NCI-H2171 treated with DMSO at 0.1 percent for 48 hours (cell line): ENCODE data around the gene NLRC4.
"Not testable (repeated sequence)": the region's sequence is repeated elsewhere in the genome, so short reads cannot be mapped to it uniquely, and the experiment has no call there.

Experiments
- DNase-seq: peaks from one replicate; lab custom pipeline; 2025; lab: John Stamatoyannopoulos, UW

NLRC4 gene, protein sequence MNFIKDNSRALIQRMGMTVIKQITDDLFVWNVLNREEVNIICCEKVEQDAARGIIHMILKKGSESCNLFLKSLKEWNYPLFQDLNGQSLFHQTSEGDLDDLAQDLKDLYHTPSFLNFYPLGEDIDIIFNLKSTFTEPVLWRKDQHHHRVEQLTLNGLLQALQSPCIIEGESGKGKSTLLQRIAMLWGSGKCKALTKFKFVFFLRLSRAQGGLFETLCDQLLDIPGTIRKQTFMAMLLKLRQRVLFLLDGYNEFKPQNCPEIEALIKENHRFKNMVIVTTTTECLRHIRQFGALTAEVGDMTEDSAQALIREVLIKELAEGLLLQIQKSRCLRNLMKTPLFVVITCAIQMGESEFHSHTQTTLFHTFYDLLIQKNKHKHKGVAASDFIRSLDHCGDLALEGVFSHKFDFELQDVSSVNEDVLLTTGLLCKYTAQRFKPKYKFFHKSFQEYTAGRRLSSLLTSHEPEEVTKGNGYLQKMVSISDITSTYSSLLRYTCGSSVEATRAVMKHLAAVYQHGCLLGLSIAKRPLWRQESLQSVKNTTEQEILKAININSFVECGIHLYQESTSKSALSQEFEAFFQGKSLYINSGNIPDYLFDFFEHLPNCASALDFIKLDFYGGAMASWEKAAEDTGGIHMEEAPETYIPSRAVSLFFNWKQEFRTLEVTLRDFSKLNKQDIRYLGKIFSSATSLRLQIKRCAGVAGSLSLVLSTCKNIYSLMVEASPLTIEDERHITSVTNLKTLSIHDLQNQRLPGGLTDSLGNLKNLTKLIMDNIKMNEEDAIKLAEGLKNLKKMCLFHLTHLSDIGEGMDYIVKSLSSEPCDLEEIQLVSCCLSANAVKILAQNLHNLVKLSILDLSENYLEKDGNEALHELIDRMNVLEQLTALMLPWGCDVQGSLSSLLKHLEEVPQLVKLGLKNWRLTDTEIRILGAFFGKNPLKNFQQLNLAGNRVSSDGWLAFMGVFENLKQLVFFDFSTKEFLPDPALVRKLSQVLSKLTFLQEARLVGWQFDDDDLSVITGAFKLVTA

DNA sequence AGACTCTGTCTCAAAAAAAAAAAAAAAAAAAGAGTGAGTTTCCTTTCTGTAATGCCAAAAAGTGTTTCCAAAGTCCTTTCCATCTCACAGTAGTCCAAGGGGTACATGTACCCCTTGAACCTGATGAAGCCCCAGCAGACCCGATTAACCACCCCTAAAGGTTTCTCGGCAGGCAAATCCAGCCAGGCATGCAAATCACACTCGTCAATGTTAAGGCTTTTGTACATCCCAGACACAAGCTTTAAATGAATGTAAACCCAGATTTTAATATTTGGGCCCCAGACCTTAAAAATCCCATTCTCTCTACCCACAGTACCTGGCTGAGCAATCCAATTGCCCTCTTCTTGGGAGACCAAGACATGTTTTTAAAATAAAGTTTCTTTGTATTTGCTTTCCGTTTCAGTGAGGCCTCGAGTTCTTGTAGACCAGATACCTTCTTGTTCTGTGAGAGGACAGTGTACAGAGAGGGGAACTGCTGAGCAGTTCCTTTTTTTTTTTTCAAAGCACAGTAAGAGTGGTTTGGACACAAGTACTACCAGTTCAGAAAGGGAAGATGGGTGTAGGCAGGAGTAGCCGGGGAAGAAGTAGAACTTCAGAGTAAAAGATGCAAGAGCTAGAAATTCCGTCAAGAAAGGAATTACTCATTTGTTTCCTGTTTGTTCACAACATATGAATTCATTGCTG is at the start of gene NLRC4:
Gene NLRC4, minus strand, starts transcription at position 465 of the 684 bp plus-strand sequence. CDS start 8,111 bp downstream, outside the sequence.
- no peak for DNase-seq

DNA sequence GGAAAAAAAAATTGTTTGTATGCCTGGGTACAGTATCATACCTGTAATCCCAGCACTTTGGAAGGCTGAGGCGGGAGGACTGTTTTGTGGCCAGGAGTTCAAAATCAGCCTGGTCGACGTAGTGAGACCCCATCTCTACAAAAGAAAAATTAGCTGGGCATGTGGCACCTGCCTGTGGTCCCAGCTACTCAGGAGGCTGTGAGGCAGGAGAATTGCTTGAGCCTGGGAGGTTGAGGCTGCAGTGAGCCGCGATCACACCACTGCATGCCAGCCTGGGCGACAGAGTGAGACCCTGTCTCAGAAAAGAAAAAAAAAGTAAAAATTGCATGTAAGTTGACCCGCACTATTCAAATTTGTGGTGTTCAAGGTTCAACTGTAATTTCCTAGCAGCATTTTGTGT is 45.9 kb upstream of the NLRC4 start:
- DNase-seq, result no peak

DNA sequence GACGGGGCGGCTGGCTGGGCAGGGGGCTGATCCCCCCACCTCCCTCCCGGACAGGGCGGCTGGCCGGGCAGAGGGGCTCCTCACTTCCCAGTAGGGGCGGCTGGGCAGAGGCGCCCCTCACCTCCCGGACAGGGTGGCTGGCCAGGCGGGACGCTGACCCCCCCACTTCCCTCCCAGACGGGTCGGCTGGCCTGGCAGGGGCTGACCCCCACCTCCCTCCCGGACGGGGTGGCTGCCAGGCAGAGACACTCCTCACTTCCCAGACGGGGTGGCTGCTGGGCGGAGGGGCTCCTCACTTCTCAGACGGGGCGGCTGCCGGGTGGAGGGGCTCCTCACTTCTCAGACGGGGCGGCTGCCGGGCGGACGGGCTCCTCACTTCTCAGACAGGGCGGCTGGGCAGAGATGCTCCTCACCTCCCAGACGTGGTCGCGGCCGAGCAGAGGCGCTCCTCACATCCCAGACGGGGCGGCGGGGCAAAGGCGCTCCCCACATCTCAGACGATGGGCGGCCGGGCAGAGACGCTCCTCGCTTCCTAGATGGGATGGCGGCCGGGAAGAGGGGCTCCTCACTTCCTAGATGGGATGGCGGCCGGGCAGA is 29.4 kb upstream of the NLRC4 start:
- DNase-seq, result not testable (repeated sequence)

DNA sequence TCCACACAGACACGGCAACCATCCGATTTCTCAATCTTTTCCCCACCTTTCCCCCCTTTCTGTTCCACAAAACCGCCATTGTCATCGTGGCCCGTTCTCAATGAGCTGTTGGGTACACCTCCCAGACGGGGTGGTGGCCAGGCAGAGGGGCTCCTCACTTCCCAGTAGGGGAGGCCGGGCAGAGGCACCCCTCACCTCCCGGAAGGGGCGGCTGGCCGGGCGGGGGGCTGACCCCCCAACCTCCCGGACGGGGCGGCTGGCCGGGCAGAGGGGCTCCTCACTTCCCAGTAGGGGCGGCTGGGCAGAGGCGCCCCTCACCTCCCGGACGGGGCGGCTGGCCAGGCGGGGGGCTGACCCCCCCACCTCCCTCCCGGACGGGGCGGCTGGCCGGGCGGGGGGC is 28.8 kb upstream of the NLRC4 start:
- DNase-seq, result not testable (repeated sequence)

DNA sequence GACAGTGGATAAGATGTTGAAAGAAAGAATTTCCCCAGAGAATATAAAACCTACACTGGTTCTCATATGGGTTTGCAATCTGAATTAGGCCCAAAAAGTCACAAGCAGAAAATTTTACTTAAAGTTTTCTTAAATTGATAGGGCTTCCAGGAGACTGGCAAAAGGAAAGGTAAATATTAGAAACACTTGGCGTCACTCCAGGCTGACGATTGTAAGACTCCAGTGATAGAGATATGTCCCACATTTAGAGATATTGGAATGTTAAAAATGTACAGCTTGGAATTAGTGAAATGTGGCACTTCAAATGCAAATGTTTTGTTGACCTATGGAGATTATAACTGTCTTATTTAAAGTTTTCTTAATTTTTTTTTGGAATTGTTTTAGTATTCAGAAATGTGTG is 27.1 kb upstream of the NLRC4 start:
- DNase-seq, result no peak

DNA sequence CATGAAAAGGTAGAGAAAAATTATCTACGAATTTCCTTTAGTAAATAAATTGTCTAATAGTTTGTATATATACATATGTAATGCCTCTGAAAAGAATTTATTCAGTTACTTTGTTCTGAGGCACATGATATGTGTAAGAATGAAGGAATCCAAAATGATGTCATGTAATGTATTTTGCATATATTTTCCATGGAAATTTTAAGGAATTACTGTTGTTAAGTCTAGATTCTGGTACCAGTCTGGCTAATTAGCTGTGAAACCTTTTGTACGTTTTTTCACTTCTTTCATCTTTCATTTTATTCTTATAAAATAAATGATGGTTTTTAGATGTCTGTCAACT is 25.3 kb upstream of the NLRC4 start:
- no peak for DNase-seq

DNA sequence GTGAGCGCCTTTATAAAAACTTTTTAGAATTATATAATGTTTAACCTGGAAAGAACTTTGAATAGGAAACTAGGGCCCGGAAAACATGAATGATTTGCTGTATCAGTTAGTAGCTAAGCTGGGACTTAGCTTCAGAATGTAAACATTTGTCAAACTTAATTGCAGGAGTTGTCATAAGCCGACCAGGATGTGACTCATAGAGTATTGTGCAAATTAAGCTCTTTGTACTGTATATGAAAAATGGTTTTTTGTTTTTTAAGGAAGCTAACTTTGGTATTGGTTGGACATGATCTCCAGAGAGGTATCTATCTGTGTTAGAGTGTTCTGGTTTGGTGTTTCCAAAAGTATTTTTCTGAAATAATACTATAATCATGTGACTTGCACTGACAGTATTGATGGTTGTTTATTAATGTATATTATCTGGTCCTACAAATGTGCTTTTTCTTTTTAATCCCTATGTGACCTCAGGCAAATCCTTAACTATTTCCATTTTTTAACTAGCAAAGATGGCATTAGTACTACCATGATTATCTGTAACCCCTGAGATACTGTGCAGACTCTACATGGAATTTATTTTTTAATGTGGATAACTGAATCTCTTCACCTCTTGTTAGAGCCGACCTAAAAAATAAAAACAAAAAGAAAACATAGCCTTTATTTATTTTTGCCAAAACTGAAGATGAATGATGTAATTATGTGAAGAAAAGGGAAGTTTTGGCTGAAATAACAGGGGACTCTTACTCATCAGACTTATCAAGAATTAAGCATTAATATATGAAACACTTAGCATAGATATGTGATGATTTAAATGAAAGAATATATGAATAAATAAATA is 24.7 kb upstream of the NLRC4 start:
- DNase-seq, result no peak

DNA sequence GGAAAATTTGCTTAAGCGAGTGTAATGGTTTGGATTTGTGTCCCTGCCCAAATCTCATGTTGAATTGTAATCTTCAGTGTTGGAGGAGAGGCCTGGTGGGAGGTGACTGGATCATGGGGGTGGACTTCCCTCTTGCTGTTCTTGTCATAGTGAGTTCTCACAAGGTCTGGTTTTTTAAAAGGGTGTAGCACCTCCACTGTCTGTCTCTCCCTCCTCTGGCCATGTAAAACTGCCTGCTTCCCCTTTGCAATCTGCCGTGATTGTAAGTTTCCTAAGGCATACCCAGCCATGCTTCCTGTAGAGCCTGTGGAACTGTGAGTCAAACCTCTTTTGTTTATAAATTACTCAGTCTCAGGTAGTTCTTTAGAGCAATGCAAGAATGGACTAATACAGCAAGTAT is 19.6 kb upstream of the NLRC4 start:
- DNase-seq, result no peak

DNA sequence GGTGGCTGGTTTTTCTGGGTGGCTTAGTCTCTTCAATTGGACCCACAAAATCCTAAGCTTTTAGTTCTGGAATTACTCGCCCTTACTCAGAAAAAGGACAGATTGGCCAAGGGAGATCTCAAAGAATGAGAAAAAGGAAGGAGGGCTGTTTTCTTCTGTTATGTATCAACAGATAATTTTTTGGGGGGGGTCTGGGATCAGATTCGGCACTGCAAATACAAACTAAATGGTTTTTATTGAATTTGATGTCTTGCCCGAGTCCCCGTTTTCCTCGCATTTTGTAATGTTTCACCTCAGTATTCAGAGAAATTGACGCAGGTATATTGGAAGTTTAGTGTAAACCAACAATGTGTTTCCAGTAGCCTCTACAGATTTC is 13.8 kb upstream of the NLRC4 start:
- DNase-seq, result no peak

DNA sequence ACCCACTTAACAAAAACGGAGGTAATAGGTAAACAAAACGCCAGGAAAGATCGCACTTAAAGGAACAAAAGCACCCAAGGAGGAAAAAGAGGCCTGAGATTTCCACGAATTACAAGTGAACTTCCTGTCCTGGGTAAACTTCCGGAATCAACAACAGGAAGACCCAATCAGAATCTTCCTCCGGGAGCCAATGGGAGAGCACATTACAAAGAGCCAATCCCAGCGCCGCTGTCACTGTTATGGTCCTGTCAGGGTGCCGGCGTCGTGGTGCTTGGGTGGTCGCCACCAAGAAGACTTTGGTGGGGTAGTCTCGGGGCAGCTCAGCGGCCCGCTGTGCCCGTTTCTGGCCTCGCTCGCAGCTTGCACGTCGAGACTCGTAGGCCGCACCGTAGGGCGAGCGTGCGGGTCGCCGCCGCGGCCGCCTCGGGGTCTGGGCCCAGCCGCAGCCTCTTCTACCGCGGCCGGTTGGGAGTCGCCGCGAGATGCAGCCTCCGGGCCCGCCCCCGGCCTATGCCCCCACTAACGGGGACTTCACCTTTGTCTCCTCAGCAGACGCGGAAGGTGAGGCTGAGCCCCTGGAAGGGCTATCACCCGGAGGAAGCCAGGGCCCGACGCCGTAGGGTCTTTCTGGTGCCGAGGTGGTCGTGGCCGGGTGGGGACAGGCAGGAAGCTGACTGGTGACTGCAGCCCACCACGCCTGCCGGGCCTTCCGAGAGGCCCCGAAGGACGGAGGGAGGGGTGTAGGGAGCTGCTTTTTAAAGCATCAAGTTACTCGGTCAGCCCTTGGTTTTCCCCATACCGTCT is 13.2 kb upstream of the NLRC4 start, which contains the start of gene YIPF4:
Gene YIPF4, plus strand, starts transcription at position 231 of the 804 bp plus-strand sequence. Its CDS starts 252 bp downstream, at position 483.
- DNase-seq, result peak; percentile 95

DNA sequence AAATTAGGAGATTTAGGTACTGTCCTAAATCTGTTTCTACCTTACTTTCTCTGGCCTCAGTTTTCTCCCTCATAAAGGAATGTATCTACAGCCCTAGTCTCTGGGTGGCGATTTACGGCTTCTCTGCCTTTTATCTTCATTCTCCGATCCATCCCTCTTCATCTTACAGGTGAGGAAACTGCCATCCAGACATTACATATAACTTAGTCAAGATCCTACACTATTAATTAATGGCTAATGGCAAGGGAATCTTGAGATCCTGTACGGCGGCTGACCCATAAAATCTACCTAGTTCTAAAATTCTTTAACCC is 12.6 kb upstream of the NLRC4 start:
- DNase-seq, result no peak

DNA sequence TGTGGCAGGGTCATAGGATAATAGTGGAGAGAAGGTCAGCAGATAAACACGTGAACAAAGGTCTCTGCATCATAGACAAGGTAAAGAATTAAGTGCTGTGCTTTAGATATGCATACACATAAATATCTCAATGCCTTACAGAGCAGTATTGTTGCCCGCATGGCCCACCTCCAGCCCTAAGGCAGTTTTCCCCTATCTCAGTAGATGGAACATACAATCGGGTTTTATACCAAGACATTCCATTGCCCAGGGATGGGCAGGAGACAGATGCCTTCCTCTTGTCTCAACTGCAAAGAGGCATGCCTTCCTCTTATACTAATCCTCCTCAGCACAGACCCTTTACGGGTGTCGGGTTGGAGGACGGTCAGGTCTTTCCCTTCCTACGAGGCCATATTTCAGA is 11.1 kb upstream of the NLRC4 start:
- not testable (repeated sequence) for DNase-seq

DNA sequence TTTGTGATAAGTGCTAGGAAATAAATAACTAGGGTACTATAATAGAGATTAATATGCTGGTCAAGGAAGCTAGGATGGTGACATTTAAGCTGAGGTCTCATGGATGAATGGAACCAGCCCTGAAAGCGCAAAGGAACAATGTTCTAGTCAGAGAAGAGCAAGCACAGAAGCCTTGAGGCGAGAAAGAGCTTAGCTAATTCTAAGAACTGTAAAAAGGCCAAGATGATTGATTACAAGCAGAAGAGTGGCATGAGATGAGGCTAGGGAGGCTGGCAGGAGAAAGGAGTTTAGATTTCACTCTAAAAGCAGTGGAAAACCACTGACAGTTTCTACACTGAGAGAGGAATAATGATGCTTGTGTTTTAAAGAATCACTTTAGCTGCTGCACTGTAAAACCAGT is 9.6 kb upstream of the NLRC4 start:
- DNase-seq, result no peak

DNA sequence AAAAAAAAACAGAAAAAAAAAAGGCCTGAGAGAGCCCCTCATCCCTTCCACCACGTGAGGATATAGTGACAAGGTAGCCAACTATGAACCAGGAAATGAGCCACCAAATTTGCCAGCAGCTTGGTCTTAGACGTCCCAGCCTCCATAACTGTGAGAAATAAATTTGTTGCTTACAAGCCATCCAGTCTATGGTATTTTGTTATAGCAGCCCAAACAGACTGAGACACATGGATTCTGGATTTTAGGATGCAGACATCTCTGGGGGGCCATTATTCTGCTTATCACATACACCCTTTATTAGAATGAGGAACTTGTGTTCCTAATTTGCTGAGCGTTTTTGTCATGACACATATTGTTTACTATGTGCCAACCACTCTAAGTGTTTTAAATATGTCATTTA is 7.6 kb upstream of the NLRC4 start:
- DNase-seq, result no peak

DNA sequence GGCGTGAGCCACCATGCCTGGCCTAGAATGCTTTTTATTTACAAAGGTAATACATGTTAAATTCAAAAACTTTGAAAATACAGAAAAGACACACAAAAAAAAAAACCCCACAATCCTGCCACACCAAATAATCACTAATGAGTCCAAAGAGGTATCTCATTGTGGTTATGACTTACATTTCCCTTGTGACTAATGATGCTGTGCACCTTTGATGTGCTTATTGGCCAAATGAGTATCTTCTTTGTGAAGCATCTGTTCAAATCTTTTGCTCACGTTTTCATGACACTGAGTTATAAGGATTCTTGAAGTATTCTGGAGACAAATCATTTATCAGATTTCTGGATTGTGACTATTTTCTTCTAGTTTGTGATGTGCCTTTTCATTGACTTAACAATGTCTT is 6.4 kb upstream of the NLRC4 start:
- DNase-seq, result no peak

DNA sequence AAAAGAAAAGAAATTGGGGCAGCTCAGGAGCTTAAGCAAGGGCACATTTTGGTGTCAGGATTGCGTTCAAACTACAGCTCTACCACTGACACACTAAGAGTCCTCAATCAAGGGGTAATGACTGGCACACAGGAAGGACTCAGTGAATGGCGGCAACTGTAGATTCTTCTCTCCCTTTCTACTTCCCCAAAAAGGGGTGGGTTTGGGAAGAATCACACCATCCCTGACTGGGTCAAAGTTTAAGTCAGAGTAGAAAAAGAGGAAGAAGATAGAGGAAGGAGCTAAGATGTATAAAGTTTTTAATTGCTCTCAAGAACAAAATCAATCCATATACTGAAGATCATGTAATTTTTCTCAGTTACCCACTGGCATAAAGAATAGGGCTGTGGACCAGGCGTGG is 2.6 kb downstream of the NLRC4 start:
- DNase-seq, result no peak

DNA sequence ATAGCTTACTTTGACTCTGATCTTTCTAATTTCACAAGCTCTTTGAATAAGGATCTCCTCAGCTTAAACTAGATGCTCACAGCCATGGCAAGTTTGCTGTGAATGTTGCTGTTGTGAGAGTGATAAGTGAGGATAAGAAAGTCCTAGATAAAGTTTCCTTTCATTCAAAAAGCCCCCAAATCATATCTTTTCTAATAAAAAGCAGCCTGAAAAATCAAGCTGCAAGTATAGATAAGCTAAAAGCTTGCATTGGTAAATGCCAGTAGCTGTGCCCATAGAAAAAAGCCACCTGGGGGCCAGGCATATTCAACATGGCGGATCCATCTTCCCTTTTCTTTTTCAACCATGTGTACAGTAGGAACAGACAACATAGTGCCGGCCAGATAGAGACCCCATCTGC is 4.3 kb downstream of the NLRC4 start:
- no peak for DNase-seq

DNA sequence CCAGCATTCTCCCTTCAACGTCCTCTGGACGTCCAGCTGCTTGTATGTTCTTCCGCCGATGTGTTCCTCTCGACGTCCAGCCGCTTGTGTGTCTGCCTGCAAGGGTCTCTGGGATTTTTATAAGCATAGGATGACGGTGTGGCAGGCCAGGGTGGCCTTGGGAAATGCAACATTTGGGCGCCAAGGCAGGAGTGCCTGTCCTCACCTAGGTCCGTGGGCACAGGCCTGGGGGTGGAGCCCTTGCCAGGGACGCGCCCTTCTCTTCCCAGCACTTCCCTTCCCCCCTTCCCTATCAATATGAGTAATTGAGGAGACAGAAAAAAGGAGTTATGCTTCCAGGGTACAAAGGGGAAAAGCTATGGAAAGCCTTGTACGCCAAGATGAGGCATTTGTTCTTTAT is 6.4 kb downstream of the NLRC4 start:
- DNase-seq, result no peak

DNA sequence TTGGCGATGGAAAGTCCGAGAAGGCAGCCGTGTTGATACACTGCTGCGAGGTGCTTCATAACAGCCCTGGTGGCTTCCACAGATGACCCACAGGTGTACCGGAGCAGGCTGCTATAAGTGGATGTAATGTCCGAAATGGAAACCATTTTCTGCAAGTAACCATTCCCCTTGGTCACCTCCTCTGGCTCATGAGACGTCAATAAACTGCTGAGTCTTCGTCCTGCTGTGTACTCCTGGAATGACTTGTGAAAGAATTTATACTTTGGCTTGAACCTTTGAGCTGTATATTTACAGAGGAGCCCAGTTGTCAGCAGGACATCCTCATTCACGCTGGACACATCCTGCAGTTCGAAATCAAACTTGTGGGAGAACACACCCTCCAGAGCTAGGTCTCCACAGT is 14.4 kb downstream of the NLRC4 start:
- DNase-seq, result no peak

DNA sequence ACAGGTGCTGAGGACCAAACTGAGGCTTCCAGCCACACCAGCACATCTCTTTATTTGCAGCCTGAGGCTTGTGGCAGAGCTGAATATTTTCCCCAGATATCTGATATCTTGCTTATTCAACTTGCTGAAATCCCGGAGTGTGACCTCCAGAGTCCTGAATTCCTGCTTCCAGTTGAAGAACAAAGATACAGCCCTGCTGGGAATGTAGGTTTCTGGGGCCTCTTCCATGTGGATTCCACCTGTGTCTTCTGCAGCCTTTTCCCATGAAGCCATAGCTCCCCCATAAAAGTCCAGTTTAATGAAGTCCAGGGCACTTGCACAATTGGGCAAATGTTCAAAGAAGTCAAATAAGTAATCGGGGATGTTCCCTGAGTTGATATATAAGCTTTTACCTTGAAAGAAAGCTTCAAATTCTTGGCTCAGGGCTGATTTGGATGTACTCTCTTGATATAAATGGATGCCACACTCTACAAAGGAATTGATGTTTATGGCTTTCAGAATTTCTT is 14.9 kb downstream of the NLRC4 start:
- no peak for DNase-seq
